NCI-H1417 (cell line): ENCODE results near the gene GOLGA6D.
A peak's percentile ranks its signal among the peaks of the same experiment; 100 is the strongest.
"Not testable (repeated sequence)": the region's sequence is repeated elsewhere in the genome, so short reads cannot be mapped to it uniquely, and the experiment has no call there.

Experiments used
- DNase-seq, 3 experiments: peaks; one replicate each; lab custom pipeline; 2025; lab: John Stamatoyannopoulos, UW

Gene GOLGA6D

GRCh38 chr15:75293660-75294059 is 11.0 kb downstream of the GOLGA6D start:
- not testable (repeated sequence) for DNase-seq

- DNase-seq = not testable (repeated sequence)
Measured at GRCh38 chr15:75298541-75299310, 16.1 kb downstream of the GOLGA6D start.

GRCh38 chr15:75299311-75299688 is 16.7 kb downstream of the GOLGA6D start:
- DNase-seq = not testable (repeated sequence)

- DNase-seq = not testable (repeated sequence)
Measured at GRCh38 chr15:75300026-75300425, 17.4 kb downstream of the GOLGA6D start.

GRCh38 chr15:75302318-75302717 is 19.7 kb downstream of the GOLGA6D start:
- no peak for DNase-seq

- not testable (repeated sequence) for DNase-seq
Measured at GRCh38 chr15:75302753-75303152, 20.1 kb downstream of the GOLGA6D start.

- DNase-seq = peak in 1 of 3 experiments; percentile 42
Measured at GRCh38 chr15:75306188-75306587, 23.6 kb downstream of the GOLGA6D start.

- DNase-seq = peak; percentile 1 to 32 (median 15)
Measured at GRCh38 chr15:75307778-75308390, 25.2 kb downstream of the GOLGA6D start.

- no peak for DNase-seq
Measured at GRCh38 chr15:75309711-75310110, 27.1 kb downstream of the GOLGA6D start.

- DNase-seq = not testable (repeated sequence)
Measured at GRCh38 chr15:75312548-75312947, 29.9 kb downstream of the GOLGA6D start.

- no peak for DNase-seq
Measured at GRCh38 chr15:75313116-75313845, 30.6 kb downstream of the GOLGA6D start.

- no peak for DNase-seq
Measured at GRCh38 chr15:75314552-75315290, 32.1 kb downstream of the GOLGA6D start.

- DNase-seq = not testable (repeated sequence)
Measured at GRCh38 chr15:75319231-75319897, 36.7 kb downstream of the GOLGA6D start.

GRCh38 chr15:75321711-75322110 is 39.1 kb downstream of the GOLGA6D start:
- DNase-seq = no peak

GRCh38 chr15:75325922-75326321 is 43.3 kb downstream of the GOLGA6D start:
- no peak for DNase-seq

- DNase-seq = no peak
Measured at GRCh38 chr15:75327005-75327404, 44.4 kb downstream of the GOLGA6D start.

- no peak for DNase-seq
Measured at GRCh38 chr15:75327491-75327890, 44.9 kb downstream of the GOLGA6D start.

- DNase-seq = no peak
Measured at GRCh38 chr15:75328493-75329314, 46.1 kb downstream of the GOLGA6D start.

- DNase-seq = no peak
Measured at GRCh38 chr15:75329571-75329970, 46.9 kb downstream of the GOLGA6D start.

GRCh38 chr15:75332093-75332492 is 49.5 kb downstream of the GOLGA6D start:
- not testable (repeated sequence) for DNase-seq
